NCI-H774 (cell line): Measurements from ENCODE around the gene SCGN.

Experiments used
- DNase-seq: peaks from one replicate; lab custom pipeline; 2025; lab: John Stamatoyannopoulos, UW

SCGN gene

DNA sequence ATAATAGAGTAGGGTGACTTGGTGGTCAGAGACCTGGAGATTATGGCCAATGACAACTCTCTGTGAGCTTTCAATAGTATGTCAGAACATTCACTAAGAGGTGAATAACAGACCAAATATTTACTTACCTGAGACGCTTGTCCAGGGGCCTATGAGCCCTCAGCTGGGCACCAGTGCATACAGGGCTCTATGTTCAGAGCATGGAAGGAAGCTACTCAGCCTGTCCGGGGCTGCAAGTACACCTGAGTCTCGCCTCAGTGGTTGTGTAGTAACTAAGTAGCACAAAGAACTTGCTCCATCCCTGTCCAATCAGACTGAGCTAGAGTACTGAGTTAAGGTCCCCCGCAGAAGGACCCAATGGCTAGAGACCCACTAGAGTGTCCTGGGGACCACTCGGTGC lies 11.6 kb upstream of the SCGN start:
- DNase-seq: peak; percentile 22

- no peak for DNase-seq
Observed at GRCh38 chr6:25640891-25641290, 11.1 kb upstream of the SCGN start.

DNA sequence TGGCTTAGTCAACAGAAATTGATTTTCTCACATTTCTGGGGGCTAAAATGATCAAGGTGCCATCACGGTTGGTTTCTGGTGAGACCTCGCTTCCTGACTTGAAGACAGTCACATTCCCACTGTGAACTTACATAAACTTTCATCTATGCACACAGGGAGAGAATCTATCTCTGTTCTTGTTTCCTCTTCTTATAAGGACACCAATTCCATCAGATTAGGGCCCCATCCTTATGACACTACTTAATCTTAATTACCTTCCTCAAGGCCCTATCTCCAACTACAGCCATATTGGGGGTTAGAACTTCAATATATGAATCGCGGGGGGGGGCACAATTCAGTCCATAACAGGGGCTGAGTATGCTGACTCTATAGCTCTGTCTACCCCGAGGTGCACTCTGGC lies 10.6 kb upstream of the SCGN start:
- DNase-seq: no peak

DNA sequence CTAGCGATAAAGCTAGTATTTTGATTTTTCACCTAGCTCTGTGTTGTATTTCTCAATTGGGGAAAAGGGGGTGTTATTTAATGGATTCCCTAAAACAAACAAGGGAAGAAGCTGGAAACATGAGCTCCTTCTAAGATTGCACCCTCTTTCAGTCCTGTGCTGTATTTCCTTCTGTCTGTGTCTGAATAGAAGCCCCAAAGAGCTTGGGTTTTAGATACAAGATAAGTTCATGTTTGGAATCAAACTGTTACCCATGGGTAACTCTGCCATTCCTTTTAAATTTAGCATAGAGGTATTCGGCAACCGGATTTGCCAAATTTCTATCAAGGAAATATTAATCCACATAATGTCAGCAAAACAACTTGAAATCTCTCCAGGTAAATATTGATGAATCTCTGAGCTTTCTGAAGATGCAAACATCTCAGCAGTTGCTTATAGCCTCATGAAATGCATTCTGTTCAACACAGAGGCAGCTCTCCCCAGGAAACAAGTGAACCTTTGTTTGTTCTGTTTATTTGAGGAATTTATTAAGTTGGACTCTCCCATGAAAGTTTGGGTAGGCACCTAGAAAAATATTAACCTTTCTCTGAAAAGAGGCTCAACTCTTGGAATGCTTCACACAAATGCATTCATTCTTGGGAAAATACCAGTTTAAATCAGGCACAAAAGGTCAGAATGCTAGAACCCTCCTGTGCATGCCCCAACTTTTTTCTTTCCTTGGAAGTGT lies 9.9 kb upstream of the SCGN start:
- DNase-seq: no peak

GRCh38 chr6:25642667-25643328 lies 9.2 kb upstream of the SCGN start:
- no peak for DNase-seq

DNA sequence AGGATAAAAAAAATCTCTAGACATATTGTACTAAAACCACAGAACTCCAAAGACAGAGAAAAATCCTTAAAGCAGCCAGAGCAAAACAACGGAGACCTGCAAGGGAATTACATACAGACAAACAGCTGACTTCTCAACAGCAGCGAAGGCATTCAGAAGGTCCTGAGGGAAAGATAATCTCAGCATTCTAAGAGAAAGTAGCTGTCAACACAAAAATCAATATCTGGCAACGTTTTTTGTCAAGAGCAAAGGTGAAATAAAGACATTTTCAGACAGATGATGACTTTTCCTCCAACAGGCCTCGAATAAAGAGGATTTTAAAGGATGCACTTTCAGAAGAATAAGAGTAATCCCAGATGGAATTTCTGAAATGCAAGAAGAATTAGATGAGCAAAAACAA lies 6.1 kb upstream of the SCGN start:
- no peak for DNase-seq

GRCh38 chr6:25649611-25650010 lies 2.4 kb upstream of the SCGN start:
- no peak for DNase-seq

DNA sequence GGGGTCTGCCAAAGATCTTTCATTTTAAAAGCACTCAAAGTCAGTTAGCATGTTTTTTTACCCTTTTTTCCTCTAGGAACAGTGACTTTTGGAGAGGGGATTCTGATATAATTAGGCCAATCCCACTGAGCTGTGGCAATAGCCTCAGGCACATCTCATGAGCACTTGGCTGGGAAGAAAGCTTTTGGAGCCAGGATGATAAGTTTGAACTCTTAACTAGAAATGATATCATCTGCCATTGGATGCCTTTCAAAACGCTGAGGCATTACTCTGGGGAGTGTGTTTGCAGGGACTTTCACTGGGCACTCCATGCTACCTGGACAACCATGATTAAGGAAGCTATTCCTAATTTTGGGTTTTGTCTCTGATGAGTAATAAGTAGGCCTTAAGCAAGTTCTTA lies 3.7 kb downstream of the SCGN start:
- DNase-seq: no peak

- DNase-seq: no peak
Observed at GRCh38 chr6:25659633-25660368, 7.8 kb downstream of the SCGN start.

- DNase-seq: peak; percentile 8
Observed at GRCh38 chr6:25660512-25660911, 8.5 kb downstream of the SCGN start.

GRCh38 chr6:25661129-25661779 lies 9.2 kb downstream of the SCGN start:
- DNase-seq: no peak

- DNase-seq: no peak
Observed at GRCh38 chr6:25665455-25665854, 13.4 kb downstream of the SCGN start.

DNA sequence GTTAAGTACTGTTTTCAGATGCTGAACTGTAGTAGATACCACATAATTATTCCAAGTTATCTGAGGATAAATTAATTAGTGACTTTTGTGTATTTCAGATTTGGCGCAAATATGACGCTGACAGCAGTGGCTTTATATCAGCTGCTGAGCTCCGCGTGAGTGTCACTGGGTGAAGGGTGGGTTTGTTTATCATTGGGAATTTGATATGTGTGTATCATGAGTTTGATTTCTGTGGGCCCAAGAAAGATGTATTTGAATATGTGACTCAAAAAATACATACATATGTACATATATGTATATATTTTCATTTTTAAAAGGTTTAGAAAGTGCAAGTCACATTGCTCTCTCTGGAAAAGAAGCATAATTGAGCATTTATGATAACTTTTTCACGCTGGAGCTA lies 17.4 kb downstream of the SCGN start:
- DNase-seq: no peak

DNA sequence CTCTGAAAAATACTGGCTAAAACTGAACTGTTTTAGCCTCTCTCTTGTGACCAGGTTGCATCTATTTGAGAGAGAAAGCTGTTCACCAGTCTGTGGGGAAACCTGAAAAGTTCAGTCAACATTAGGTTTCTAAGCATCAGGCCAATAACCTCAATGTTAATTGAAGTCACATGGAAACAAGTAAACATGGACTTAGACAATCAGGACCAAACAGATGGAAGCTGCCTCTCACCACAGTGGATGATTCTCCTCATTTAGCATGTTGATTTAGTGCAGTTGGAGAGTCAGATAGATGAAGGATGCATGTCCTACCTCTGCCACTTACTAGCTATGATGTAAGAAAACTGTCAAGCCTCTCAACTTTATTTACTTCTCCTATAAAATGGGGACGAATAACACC lies 18.2 kb downstream of the SCGN start:
- DNase-seq: peak; percentile 78

GRCh38 chr6:25670793-25671513 lies 18.9 kb downstream of the SCGN start:
- DNase-seq: no peak

DNA sequence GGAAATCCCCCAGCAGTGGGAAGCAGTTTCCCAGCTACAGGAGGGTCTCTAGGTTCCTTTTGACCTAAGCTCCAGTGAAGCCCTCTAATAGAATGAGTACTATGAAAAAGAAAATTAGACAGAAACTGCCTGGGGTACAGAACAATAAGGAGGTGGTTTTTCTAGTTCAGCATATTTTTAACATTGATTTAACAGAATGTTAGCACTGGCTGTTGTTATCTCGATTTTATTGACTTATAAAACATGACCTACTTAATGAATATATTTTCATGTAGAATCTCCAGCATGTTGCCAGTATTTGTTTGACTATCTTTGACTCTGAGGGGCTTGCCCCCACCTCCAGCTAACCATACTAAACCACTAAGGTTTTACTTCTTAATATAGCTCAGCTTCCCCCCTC lies 19.6 kb downstream of the SCGN start:
- no peak for DNase-seq

GRCh38 chr6:25675167-25675566 lies 23.2 kb downstream of the SCGN start:
- DNase-seq: no peak

GRCh38 chr6:25676775-25677174 lies 24.8 kb downstream of the SCGN start:
- DNase-seq: no peak

DNA sequence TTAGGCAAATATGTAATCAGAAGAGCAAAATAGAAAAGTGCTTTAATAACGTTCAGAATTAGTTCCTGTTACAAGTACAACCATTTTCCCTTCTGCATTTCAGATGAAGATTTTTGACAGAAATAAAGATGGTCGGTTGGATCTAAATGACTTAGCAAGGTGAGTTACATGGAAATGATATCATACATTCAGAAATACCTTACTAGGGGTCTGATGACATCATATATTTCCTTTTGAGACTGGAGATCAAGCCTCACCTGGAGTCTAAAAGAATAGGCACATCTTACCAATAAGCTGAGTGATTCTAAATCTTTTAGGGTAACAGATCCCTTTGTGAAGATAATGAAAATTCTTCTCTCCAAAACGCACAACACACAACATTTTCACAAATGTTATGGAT lies 29.8 kb downstream of the SCGN start:
- no peak for DNase-seq

- DNase-seq: no peak
Observed at GRCh38 chr6:25682324-25682723, 30.3 kb downstream of the SCGN start.

GRCh38 chr6:25684565-25684964 lies 32.5 kb downstream of the SCGN start:
- no peak for DNase-seq

DNA sequence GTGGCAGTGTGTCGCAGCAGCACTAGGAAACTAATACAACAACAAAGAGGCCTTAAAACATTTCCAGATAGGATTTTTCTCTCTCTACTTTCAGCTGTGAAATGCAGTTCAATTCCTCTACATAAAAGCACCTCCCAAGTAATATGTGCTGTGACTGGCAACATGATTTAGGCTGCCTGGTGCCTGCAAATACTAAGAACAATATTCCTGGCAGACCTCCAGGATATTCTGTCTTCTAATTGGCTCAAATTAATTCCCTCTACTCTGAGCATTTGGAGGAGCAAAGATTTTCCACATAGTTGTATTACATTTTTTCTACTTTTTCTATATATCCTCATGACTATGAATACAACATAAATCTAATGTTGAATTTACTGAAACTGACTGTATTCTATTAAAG lies 33.2 kb downstream of the SCGN start:
- DNase-seq: no peak
